ENCODE results near the gene SCAI. TPM values are rescaled to one million over a fixed set of nuclear protein-coding genes. Genes with fewer than 3 reads are reported as not detected.
"Not testable (repeated sequence)": the region's sequence is repeated elsewhere in the genome, so short reads cannot be mapped to it uniquely, and the experiment has no call there.

SCAI gene
- total RNA-seq, 1 experiment from 2014 or later, result 4.7 TPM

DNA sequence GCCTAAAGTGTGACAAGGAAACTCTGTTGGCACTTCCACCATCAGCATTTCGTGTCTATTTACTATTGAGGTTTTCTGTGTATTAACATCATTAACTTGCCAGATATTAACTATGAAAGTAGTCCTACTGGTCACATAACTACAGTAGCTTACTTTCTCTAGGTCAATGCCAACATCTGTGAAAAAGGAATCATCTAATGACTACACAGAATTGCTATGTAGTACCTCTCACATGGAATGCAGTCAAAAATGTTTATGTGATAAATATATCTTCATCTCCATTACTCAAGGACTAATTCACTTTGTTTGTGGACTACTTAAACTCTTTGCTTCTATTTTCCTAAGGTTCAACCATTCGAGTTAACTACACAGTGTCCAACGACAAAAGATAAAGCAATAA is 2.1 kb downstream of the SCAI start:
- Histone ChIP-seq H3K27ac (no peak overlapping the region), H3K4me1 (replicated peaks) (peaks cover 27% of the 10 kb centered on the region), H3K27me3 (replicated peaks) (no peaks in the 10 kb centered on the region; the same call in 1 of the 2 replicates), H3K9me3 (replicated peaks) (no peaks in the 10 kb centered on the region), H3K36me3 (no peaks in the 10 kb centered on the region), H3K4me3 (no peak overlapping the region)
- no peak for DNase-seq (ENCODE audit: low read depth in 1 of 2, low spot score in 2 of 2)

DNA sequence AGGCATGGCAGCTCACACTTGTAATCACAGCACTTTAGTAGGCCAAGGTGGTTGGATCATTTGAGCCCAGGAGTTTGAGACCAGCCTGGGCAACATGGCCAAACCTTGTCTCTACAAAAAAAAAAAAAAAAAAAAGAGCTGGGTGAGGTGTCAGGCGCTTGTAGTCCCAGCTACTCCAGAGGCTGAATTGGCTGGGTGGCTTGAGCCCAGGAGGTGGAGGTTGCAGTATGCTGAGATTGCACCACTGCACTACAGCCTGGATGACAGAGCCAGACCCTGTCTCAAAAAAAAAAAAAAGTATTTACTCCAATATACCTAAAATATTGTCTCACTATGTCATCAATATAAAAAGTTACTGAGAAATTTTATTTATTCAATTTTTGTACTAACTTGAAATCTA is 2.8 kb downstream of the SCAI start:
- DNase-seq (ENCODE audit: low read depth in 1 of 2, low spot score in 2 of 2), result no peak
- Histone ChIP-seq H3K27ac (no peak overlapping the region), H3K27me3 (replicated peaks) (no peaks in the 10 kb centered on the region; the same call in 1 of the 2 replicates), H3K4me3 (no peak overlapping the region), H3K9me3 (replicated peaks) (no peaks in the 10 kb centered on the region), H3K4me1 (replicated peaks) (peaks cover 24% of the 10 kb centered on the region), H3K36me3 (no peaks in the 10 kb centered on the region)

DNA sequence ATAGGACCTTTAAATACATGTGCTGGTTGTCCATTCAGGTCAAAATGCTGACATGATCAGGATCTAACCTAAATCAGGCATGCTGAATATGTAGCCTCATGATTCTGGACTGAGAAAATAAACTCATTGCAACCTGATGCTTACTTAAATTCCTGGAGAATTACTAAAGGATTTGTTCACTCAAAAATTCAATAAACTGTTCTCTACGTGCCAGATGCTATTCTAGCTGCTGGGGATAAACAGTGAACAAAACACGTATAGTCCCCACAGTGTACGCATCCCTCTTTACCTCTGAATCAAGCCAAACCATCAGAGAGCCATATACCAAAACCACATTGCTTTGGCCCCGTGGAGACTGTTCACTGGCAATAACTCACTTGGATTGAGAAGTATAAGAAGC is 6.1 kb downstream of the SCAI start:
- Histone ChIP-seq H3K4me3 (no peak overlapping the region), H3K36me3 (no peaks in the 10 kb centered on the region), H3K27ac (no peak overlapping the region), H3K4me1 (replicated peaks) (peaks cover 25% of the 10 kb centered on the region), H3K27me3 (replicated peaks) (no peaks in the 10 kb centered on the region), H3K9me3 (replicated peaks) (no peaks in the 10 kb centered on the region)
- DNase-seq (ENCODE audit: low read depth in 1 of 2, low spot score in 2 of 2), result peak in 1 of 2 experiments; percentile 48

DNA sequence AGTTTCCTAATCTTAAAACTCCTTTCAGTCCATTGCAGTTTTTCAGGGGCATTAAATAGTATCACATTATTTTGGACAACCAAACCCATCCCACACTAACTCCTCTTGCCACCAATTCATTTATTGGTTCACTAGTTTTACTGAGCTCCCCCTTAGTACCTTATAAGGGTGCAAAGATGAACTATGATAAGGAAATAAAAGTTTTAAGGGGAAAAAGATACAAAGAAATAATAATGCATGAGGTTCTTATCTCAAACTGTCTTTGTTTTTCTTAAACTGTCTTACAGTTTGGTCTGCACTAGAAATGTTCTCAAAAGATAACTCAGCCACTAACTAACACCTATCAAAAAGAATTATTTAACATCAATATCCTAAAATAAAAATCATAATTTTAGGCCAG is 8.4 kb downstream of the SCAI start:
- H3K9me3 ChIP-seq (replicated peaks), result no peaks in the 10 kb centered on the region
- DNase-seq (ENCODE audit: low read depth in 1 of 2, low spot score in 2 of 2), result no peak
- no peak overlapping the region for H3K27ac ChIP-seq
- peaks cover 18% of the 10 kb centered on the region for H3K4me1 ChIP-seq (replicated peaks)
- H3K27me3 ChIP-seq (replicated peaks), result no peaks in the 10 kb centered on the region
- H3K36me3 ChIP-seq, result no peaks in the 10 kb centered on the region
- H3K4me3 ChIP-seq, result no peak overlapping the region

DNA sequence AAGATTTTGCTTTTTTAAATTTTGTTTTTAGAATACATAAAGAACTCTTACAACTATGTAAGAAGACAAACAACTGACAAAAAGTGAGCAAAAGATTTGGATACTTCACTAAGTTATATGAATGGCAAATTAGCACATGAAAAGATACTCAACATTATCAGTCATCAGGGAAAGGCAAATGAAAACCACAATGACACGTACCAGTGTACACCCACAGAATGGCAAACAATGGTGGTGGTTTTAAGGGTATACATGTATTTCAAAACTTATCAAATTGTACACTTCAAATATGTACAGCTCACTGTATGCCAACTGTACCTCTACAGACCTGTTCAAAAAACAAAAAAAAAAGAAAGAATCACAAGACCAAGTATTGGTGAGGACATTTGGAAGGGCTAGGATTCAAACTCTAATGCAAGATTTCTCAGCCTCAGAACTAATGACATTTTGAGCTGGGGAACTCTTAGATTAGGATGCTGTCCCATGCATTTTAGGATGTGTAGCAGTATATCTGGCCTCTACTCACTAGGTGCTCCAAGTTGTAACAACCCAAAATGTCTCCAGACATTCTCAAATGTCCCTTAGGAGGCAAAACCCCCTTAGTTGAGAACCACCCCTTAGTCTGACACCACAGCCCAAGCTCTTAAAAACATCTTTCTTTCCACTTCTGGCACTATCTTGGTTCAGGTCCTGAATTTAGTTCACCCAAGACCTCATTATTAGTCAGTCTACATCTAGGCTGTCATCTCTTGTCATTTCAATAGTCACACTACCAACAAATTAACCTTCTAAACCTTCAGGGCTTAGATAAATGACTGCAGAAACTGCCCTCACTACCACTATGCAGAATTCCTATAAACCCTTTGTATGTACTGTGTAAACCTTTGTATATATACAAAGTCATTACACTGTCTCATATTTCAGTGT is 9.7 kb downstream of the SCAI start:
- Histone ChIP-seq H3K27ac (no peak overlapping the region), H3K9me3 (replicated peaks) (no peaks in the 10 kb centered on the region), H3K27me3 (replicated peaks) (no peaks in the 10 kb centered on the region), H3K36me3 (no peaks in the 10 kb centered on the region), H3K4me3 (no peak overlapping the region), H3K4me1 (replicated peaks) (peaks cover 18% of the 10 kb centered on the region)
- no peak for DNase-seq (ENCODE audit: low read depth in 1 of 2, low spot score in 2 of 2)

DNA sequence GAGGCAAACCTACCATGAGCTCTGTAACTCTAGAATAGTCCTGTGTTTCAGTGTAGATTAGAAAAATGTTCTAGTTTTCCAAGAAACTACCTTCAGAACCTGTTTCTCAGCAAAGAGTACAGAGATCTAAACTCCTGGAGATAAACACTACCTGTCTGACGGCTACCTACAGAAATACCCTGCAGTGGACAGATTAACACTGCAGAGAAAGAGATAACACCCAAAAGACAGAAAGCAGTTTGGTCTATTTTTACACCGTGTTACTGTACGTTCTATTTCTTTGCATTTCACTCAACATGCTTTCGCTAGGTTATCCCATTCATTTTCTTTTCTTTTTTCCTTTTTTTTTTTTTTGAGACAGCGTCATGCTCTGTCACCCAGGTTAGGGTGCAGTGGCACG is 11.6 kb downstream of the SCAI start:
- Histone ChIP-seq H3K27me3 (replicated peaks) (no peaks in the 10 kb centered on the region), H3K9me3 (replicated peaks) (no peaks in the 10 kb centered on the region)
- DNase-seq (ENCODE audit: low read depth in 1 of 2, low spot score in 2 of 2), result no peak

DNA sequence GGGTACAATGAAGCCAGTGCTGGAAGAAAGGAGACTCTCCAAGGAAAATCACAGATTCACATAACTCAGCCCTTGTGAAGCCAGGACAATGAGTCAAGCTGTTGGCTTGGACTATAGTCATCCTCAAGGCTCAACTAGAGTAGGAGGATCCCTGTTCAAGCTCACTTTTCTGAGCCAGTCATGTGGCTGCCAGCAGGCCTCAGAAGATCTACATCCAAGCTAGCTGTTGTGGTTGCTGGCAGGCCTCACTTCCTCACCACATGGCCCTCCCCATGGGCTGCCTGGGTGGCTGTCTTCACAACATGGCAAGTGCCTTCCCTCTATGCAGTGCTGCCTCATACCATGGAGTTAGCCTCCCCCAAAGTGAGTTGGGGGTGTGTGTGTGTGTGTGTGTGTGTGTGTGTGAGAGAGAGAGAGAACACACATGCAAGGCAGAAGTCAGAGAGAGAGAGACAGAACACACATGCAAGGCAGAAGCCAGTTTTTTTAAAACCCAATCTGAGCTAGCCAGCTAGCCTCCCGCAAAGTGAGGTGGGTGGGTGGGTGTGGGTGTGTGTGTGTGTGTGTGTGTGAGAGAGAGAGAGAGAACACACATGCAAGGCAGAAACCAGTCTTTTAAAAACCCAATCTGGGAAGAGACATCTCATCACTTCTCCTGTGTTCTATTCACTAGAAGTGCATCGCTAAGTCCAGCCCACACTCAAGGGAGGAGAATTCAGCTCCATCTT is 17.1 kb downstream of the SCAI start:
- Histone ChIP-seq H3K4me1 (replicated peaks) (peaks cover 8% of the 10 kb centered on the region), H3K9me3 (replicated peaks) (no peaks in the 10 kb centered on the region), H3K27me3 (replicated peaks) (no peaks in the 10 kb centered on the region), H3K4me3 (no peak overlapping the region), H3K36me3 (no peaks in the 10 kb centered on the region), H3K27ac (no peak overlapping the region)
- DNase-seq (ENCODE audit: low read depth in 1 of 2, low spot score in 2 of 2), result peak; percentile 64 to 78

More for the DNA sequence above, 11.6 kb downstream of the SCAI start:
- H3K27ac ChIP-seq, result no peak overlapping the region
- H3K4me1 ChIP-seq (replicated peaks), result peaks cover 7% of the 10 kb centered on the region
- no peak overlapping the region for H3K4me3 ChIP-seq
- no peaks in the 10 kb centered on the region for H3K36me3 ChIP-seq

DNA sequence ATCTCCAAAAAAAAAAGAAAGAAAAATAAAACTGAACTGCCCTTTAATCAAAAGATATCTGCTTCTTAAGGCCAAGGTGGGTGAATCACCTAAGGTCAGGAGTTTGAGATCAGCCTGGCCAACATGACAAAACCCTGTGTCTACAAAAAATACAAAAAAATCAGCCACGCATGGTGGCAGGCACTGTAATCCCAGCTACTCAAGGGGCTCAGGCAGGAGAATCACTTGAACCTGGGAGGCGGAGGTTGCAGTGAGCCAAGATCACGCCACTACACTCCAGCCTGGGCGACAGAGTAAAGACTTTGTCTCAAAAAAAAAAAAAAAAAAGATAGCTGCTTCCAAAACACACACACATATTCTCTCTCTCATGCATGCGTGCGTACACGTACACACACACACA is 17.8 kb downstream of the SCAI start:
- no peaks in the 10 kb centered on the region for H3K27me3 ChIP-seq (replicated peaks)
- H3K4me1 ChIP-seq (replicated peaks), result peaks cover 8% of the 10 kb centered on the region
- no peak overlapping the region for H3K27ac ChIP-seq
- H3K9me3 ChIP-seq (replicated peaks), result no peaks in the 10 kb centered on the region
- DNase-seq (ENCODE audit: low read depth in 1 of 2, low spot score in 2 of 2), result no peak
- no peak overlapping the region for H3K4me3 ChIP-seq
- H3K36me3 ChIP-seq, result no peaks in the 10 kb centered on the region

DNA sequence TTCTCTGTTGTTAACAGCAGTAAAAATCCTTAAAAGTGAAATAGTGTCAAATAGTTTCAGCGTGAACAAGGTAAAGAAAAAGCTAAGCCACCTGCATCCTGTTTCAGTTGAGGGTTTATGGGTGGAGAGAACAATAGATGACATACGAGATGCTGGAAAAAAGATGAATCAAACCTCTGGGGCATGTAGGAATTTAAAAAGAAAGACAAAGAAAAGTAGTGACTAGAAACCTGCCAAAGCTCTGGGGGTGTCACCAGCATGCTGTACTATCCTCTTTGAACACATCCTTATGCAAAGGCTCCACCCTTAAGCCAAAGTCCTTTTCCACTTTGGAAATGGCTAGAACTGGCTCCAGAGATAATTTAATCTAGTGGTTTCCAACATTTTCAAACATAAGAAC is 22.2 kb downstream of the SCAI start:
- Histone ChIP-seq H3K4me1 (replicated peaks) (peaks cover 4% of the 10 kb centered on the region), H3K36me3 (no peaks in the 10 kb centered on the region), H3K4me3 (no peak overlapping the region), H3K9me3 (replicated peaks) (no peaks in the 10 kb centered on the region), H3K27ac (no peak overlapping the region), H3K27me3 (replicated peaks) (no peaks in the 10 kb centered on the region)
- no peak for DNase-seq (ENCODE audit: low read depth in 1 of 2, low spot score in 2 of 2)

DNA sequence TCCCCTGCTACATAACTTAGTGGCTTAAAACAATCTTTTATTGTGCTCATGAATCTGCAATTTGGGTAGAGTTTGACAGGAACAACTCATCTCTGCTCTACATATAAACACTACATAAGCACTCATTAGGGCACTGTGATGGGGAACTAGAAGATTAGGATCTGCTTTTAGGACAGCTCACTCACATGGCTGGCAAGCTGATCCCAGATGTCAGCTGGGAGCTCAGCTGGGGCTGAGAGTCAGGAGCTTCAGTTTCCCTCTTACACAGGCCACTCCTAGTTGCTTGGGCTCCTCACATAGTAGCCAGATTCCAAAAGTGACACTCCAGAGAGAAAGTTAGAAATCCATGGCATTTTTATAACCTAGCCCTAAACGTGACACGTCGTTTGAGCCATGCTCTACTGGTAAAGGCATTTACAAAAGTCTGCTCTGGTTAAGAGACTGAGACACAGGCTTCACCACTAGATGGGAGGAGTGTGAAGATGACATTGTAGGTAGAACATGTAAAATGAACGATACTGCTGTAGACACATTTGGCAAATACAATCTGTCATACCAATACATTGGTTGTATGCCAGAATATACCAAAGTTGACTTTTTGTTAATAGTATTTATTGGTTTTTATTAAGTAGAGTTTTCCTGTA is 23.6 kb downstream of the SCAI start:
- no peak for DNase-seq (ENCODE audit: low read depth in 1 of 2, low spot score in 2 of 2)
- no peaks in the 10 kb centered on the region for H3K9me3 ChIP-seq (replicated peaks)
- no peaks in the 10 kb centered on the region for H3K36me3 ChIP-seq
- H3K27me3 ChIP-seq (replicated peaks), result no peaks in the 10 kb centered on the region
- no peak overlapping the region for H3K4me3 ChIP-seq
- no peaks in the 10 kb centered on the region; the same call in 1 of the 2 replicates for H3K4me1 ChIP-seq (replicated peaks)
- no peak overlapping the region for H3K27ac ChIP-seq

DNA sequence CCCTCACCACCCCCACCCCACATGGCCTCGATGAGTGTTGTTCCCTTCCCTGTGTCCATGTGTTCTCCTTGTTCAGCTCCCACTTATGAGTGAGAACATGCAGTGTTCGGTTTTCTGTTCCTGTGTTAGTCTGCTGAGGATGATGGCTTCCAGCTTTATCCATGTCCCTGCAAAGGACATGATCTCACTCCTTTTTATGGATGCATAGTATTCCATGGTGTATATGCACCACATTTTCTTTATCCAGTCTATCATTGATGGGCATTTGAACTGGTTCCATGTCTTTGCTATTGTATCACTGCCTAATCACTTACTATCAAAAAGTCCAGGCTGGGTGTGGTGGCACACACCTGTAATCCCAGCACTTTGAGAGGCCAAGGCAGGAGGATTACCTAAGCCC is 24.6 kb downstream of the SCAI start:
- not testable (repeated sequence) for H3K9me3 ChIP-seq (replicated peaks); DNase-seq (ENCODE audit: low read depth in 1 of 2, low spot score in 2 of 2); H3K4me3 ChIP-seq; H3K27me3 ChIP-seq (replicated peaks); H3K36me3 ChIP-seq; H3K27ac ChIP-seq; H3K4me1 ChIP-seq (replicated peaks)

DNA sequence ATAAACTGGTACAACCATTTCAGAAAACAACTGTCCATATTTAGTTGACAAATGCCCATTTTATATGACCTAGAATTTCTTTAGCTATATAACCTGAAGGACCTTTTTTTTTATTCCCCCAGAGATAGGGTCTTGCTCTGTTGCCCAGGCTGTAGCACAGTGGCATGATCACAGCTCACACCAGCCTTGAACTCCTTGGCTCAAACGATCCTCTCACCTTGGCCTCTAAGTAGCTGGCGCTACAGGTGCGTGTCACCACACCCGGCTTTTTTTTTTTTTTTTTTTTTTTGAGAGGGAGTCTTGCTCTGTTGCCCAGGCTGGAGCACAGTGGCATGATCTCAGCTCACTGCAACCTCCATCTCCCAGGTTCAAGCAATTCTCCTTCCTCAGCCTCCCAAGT is 28.8 kb downstream of the SCAI start:
- not testable (repeated sequence) for H3K27ac ChIP-seq; H3K4me3 ChIP-seq; DNase-seq (ENCODE audit: low read depth in 1 of 2, low spot score in 2 of 2); H3K36me3 ChIP-seq; H3K4me1 ChIP-seq (replicated peaks); H3K9me3 ChIP-seq (replicated peaks); H3K27me3 ChIP-seq (replicated peaks)

DNA sequence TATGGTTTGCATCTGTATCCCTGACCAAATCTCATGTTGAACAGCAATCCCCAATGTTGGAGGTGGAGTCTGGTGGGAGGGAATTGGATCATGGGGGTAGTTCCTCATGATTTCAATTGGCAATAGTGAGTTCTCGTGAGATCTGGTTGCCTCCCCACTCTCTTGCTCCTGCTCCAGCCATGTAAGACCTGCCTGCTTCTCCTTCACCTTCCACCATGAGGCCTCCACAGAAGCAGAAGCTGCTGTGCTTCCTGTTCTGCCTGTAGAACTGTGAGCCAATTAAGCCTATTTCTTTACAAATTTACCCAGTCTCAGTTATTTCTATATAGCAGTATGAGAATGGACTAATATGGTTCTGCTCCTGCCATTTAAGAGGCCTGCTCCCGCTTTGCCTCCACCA is 32.9 kb downstream of the SCAI start:
- DNase-seq (ENCODE audit: low read depth in 1 of 2, low spot score in 2 of 2), result no peak
- no peaks in the 10 kb centered on the region for H3K27me3 ChIP-seq (replicated peaks)
- no peak overlapping the region for H3K27ac ChIP-seq
- no peaks in the 10 kb centered on the region for H3K9me3 ChIP-seq (replicated peaks)
- no peaks in the 10 kb centered on the region for H3K36me3 ChIP-seq
- H3K4me3 ChIP-seq, result no peak overlapping the region
- H3K4me1 ChIP-seq (replicated peaks), result no peaks in the 10 kb centered on the region

DNA sequence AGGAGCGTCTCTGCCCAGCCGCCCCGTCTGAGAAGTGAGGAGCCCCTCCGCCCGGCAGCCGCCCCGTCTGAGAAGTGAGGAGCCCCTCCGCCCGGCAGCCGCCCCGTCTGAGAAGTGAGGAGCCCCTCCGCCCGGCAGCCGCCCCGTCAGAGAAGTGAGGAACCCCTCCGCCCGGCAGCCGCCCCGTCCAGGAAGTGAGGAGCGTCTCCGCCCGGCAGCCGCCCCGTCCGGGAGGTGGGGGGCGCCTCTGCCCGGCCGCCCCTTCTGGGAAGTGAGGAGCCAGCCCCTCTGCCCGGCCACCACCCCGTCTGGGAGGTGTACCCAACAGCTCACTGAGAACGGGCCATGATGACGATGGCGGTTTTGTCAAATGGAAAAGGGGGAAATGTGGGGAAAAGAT is 34.8 kb downstream of the SCAI start:
- H3K4me3 ChIP-seq; H3K27me3 ChIP-seq (replicated peaks); DNase-seq (ENCODE audit: low read depth in 1 of 2, low spot score in 2 of 2); H3K4me1 ChIP-seq (replicated peaks); H3K9me3 ChIP-seq (replicated peaks); H3K36me3 ChIP-seq; H3K27ac ChIP-seq: not testable (repeated sequence)
